T-helper 1 cell treated with Interleukin-12 subunit alpha and Interleukin-12 subunit beta and Interleukin-4 antibody, amounts not matched to agents 30 ng/mL and 1 ng/mL, for 36 hours (primary cell): ENCODE results near the gene LILRB1. TPM values are rescaled to one million over a fixed set of nuclear protein-coding genes. Genes with fewer than 3 reads are reported as not detected.
"Not testable (repeated sequence)": the region's sequence is repeated elsewhere in the genome, so short reads cannot be mapped to it uniquely, and the experiment has no call there.

Source experiments
- intact Hi-C: fragments of 100-400 bp; cut with micrococcal nuclease; formaldehyde crosslinking; loops from one replicate; pipeline ENCODE4 v1.15.1; 2024
- total RNA-seq: library from RNA; stranded (reverse); gene quantifications from 2 replicates; pipeline ENCODE4 v1.2.3, GENCODE V29; 2022

Gene LILRB1
- total RNA-seq, 1 donor from 2014 or later = not detected

GRCh38 chr19:54661846-54662481, 31.7 kb downstream of the LILRB1 start:
- intact Hi-C loops = no loop called here

- intact Hi-C loops = no loop called here
Measured at GRCh38 chr19:54662730-54663129, 32.4 kb downstream of the LILRB1 start, which contains the start of gene LILRB4. TSS of gene LILRB4 (plus strand) at chr19:54662985. CDS start at chr19:54663034, 49 bp downstream.

- intact Hi-C loops = no loop called here
Measured at GRCh38 chr19:54665530-54665929, 35.2 kb downstream of the LILRB1 start.

GRCh38 chr19:54667217-54667616, 36.9 kb downstream of the LILRB1 start:
- intact Hi-C loops = no loop called here

GRCh38 chr19:54668353-54668752, 38.1 kb downstream of the LILRB1 start:
- intact Hi-C loops = no loop called here

- intact Hi-C loops = no loop called here
Measured at GRCh38 chr19:54670576-54671357, 40.5 kb downstream of the LILRB1 start.

- intact Hi-C loops = no loop called here
Measured at GRCh38 chr19:54673222-54673621, 42.9 kb downstream of the LILRB1 start.

- intact Hi-C loops = no loop called here
Measured at GRCh38 chr19:54674021-54674617, 43.8 kb downstream of the LILRB1 start.

GRCh38 chr19:54676210-54676834, 46.0 kb downstream of the LILRB1 start:
- intact Hi-C loops = loop anchor here (1.0 kb wide), 1 partner anchor 195 kb away; no protein-coding TSS in a partner anchor

GRCh38 chr19:54677217-54677616, 46.9 kb downstream of the LILRB1 start:
- intact Hi-C loops = no loop called here

GRCh38 chr19:54681596-54681995, 51.3 kb downstream of the LILRB1 start:
- intact Hi-C loops = not testable (repeated sequence)

- intact Hi-C loops = no loop called here
Measured at GRCh38 chr19:54682306-54682856, 52.1 kb downstream of the LILRB1 start.

GRCh38 chr19:54684527-54684926, 54.2 kb downstream of the LILRB1 start:
- intact Hi-C loops = no loop called here

Other genes starting within 250 kb of the LILRB1 start
- gene TTYH1, start 215.0 kb upstream of the LILRB1 start, total RNA-seq = 2.2 and 2.4 TPM in 2 replicates
- 199 and 214 TPM in 2 replicates for gene LENG8, start 181.3 kb upstream of the LILRB1 start, total RNA-seq
- 6.0 and 7.1 TPM in 2 replicates for gene LENG9, start 166.7 kb upstream of the LILRB1 start, total RNA-seq
- not detected in 2 replicates for gene CDC42EP5, start 157.2 kb upstream of the LILRB1 start, total RNA-seq
- 12.0 and 16.2 TPM in 2 replicates for gene LAIR2, start 127.7 kb upstream of the LILRB1 start, total RNA-seq
- 0.15 TPM in 1 of 2 replicates, not detected in the other for gene LILRA2, start 56.7 kb upstream of the LILRB1 start, total RNA-seq
- not detected in 2 replicates for gene LILRA1, start 36.9 kb upstream of the LILRB1 start, total RNA-seq
- gene LILRB4, start 32.5 kb downstream of the LILRB1 start, total RNA-seq = 0.22 TPM in 1 of 2 replicates, not detected in the other
- not detected in 2 replicates for gene KIR3DL3, start 94.0 kb downstream of the LILRB1 start, total RNA-seq
- 0.34 TPM in 1 of 2 replicates, not detected in the other for gene KIR2DL3, start 108.0 kb downstream of the LILRB1 start, total RNA-seq
- gene KIR2DL1, start 139.3 kb downstream of the LILRB1 start, total RNA-seq = not detected in 2 replicates
- not detected in 2 replicates for gene KIR2DL4, start 173.1 kb downstream of the LILRB1 start, total RNA-seq
- 0.17 TPM in 1 of 2 replicates, not detected in the other for gene KIR3DL1, start 186.0 kb downstream of the LILRB1 start, total RNA-seq
- not detected in 2 replicates for gene KIR2DS4, start 202.2 kb downstream of the LILRB1 start, total RNA-seq
- 0.80 and 0.96 TPM in 2 replicates for gene KIR3DL2, start 220.0 kb downstream of the LILRB1 start, total RNA-seq
- not detected in 2 replicates for gene FCAR, start 243.8 kb downstream of the LILRB1 start, total RNA-seq